EH (cell line): ENCODE data around the gene ETV3.

Experiments
- DNase-seq: peaks from one replicate; pipeline ENCODE4 v3.0.0-alpha.2; 2015; ENCODE audit warnings: low read depth

The ETV3 gene

DNA sequence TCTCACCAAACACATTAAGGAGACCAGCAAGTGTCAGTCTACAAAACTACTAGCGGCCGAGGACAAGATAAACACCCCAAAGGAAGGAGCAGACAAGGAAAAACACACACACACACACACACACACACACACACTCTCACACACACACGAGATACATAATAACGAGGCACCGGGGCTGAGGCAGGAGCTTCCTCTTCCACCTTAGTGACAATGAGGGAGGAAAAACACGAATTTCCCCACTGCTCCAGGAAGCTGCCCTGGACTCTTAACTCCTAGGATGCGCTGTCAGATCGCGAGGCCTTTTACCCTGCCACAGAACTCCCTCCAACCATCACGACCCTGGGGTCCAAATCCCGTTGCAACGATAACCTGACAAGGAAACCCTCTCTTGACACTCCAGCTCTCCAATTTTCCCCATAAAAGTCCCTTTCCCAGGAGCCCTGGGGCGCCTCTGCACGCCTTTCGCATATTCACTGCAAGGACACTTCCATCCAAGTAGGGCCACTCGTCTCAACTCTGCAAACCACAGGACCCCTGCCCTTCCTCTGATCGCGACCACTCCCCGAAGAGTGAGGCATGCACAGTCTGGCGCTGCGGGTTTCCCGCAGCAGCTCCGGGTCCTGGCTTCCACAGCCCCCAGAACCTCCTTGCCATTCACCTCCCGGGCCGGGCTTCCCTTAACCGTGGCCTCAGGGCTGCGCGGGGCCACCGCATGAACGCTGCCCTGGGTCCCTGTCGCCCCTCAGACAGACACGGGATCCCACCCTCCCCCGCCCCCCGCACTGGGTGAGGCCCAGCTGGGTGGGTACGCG, 581 bp downstream of the ETV3 start:
- DNase-seq, result peak; percentile 36

GRCh38 chr1:157137046-157137407, 1.2 kb downstream of the ETV3 start:
- peak; percentile 52 for DNase-seq

- no peak for DNase-seq
Observed at GRCh38 chr1:157136133-157136532, 2.1 kb downstream of the ETV3 start.

DNA sequence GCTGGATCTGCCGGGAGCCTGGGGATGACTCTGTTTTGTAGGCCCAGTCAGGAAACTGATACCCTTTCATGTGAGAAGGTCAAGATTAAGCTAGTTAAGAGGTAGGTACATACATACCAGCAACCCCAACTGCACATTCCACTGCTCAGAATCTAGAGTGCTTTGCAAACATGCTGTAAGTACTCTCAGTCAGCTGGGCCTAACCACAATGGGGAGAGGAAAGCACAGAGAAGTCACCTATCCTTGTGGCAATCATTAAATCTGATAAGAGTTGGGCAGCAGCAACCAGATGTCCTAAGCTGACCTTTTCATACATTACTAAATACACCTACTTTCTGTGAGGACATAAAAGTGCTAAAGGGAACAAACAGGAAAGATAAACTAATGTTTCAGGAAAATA, 2.5 kb downstream of the ETV3 start:
- no peak for DNase-seq

DNA sequence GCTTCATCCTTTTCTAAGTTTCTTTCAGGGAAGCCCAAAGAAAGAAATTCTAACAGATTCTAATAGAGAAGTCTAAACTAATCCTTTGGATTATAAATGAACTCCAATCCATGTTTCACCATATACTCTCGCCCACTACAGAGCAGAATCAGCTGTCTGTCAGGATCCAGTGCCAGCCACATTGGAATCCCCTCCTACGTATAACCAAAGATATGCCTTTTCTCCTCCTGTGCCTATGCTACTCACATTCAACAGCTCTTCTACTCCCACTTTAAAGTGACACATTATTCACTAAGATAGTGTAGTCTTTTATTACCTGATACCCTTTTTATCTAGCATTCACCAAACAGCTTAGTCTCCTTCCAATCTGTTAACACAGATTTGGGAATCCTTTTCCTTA, 3.1 kb downstream of the ETV3 start:
- DNase-seq, result no peak

GRCh38 chr1:157134442-157134841, 3.8 kb downstream of the ETV3 start:
- DNase-seq, result no peak

- DNase-seq, result no peak
Observed at GRCh38 chr1:157133426-157133825, 4.8 kb downstream of the ETV3 start.

DNA sequence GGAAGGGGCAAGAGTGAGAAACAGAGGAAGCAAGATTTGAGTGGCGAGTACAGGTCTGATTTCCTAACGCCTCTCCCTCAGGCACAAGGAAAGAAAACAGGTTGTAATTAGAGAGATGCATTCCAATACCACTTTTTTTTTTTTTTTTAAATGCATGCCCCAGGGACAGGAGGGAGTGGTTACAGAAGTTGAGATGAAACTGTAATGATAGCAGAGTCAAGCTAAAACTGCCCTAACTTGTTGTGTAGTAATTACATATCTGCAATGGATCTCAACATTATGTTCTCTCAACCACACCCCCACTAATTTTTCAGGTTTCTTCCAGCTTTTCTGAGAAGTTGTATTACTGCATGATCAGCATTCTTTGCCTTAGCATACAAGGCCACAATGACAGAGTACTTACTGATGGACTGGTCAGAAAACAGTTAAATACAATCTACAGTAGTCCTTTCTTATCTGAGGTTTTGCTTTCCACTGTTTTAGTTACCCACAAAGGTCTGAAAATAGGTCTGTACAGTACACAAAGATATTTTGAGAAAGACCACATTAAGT, 5.5 kb downstream of the ETV3 start:
- DNase-seq, result no peak

- no peak for DNase-seq
Observed at GRCh38 chr1:157132111-157132510, 6.1 kb downstream of the ETV3 start.

GRCh38 chr1:157131281-157131680, 6.9 kb downstream of the ETV3 start:
- DNase-seq, result no peak

GRCh38 chr1:157124855-157125254, 13.3 kb downstream of the ETV3 start:
- DNase-seq, result no peak

GRCh38 chr1:157119448-157119847, 18.7 kb downstream of the ETV3 start:
- no peak for DNase-seq

- DNase-seq, result no peak
Observed at GRCh38 chr1:157119008-157119407, 19.2 kb downstream of the ETV3 start.

DNA sequence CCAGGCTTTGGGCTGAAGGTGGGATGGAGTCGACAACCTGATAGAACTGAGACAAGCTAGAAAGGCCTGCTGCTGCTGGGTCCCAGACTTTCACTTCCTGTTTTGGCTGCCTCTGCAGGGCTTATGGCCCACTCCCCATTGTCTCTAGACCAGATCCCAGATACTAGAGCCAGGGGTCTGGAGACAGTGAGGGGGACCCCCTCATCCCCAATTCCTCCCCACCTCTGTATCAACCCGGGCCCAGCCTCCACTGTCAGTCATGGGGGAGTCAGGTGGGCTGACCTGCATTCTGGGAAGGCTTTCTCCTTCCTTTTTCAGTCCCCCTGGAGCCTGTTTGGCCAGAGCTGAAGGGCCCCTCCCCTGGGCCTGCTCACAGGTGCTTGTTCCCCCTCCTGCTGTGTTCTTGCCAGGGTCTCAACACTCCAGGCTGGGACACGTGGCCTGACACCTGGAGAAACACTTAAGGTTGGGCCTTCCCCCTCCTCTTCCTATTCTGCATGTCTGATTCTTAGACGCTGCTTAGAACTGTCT, 20.6 kb downstream of the ETV3 start:
- DNase-seq, result no peak

DNA sequence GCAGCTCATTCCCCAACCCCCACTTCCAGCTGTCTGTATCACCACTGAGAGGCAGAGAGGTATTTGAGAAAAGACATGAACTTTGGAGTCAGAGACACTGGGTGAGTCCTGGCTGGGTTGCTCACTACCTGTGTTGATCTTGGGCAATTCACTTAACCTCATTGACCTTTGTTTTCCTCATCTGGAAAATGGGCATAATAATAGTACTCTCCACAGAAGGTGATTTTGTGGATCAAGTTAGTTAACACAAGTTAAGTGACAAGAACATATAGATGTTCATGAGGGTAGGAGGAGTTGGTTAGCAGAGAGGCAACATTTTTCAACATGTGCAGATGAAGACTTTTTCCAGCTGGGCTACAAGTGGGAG, 21.5 kb downstream of the ETV3 start:
- no peak for DNase-seq

DNA sequence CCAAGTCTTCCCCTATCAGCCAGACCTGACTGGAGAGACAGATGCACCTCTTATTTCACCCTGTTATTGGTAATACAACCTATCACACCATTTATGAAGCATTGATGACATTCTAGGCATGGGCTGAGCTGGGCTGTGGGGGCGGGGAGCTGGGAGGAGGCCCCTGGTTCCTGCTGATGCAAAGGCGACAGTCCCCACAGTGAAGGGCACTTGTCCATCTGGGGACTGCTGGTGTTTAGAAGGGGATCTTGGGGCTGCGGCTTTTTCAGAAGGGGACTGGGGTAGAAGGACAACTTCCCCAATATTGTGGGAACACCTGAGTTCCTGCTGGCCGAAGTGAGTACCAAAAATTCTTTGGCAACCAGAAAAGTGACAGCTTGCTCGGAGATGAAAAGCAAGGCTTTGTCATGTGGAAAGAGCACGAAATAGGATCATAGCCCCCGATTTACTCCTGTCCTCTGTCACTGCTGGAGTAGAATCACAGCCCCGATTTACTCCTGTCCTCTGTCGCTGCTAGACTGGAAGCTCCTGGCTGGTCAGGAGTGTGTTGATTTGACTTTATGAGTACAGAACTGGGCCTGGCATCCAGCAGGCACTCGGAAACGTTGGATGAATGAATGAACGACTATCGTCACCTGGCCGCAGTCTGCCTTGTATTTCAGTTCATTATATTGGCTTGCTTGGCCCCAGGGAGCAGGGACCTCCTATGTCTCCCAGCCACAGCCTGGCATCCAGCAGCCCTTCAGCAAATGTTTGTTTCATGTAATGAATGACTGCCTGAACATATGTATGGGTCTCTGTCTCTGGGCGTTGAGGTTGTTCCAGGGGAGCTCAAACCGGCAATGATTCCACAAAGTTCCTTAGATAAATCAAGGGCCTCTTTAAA, 22.1 kb downstream of the ETV3 start:
- DNase-seq, result no peak

GRCh38 chr1:157115429-157115838, 22.8 kb downstream of the ETV3 start:
- no peak for DNase-seq

DNA sequence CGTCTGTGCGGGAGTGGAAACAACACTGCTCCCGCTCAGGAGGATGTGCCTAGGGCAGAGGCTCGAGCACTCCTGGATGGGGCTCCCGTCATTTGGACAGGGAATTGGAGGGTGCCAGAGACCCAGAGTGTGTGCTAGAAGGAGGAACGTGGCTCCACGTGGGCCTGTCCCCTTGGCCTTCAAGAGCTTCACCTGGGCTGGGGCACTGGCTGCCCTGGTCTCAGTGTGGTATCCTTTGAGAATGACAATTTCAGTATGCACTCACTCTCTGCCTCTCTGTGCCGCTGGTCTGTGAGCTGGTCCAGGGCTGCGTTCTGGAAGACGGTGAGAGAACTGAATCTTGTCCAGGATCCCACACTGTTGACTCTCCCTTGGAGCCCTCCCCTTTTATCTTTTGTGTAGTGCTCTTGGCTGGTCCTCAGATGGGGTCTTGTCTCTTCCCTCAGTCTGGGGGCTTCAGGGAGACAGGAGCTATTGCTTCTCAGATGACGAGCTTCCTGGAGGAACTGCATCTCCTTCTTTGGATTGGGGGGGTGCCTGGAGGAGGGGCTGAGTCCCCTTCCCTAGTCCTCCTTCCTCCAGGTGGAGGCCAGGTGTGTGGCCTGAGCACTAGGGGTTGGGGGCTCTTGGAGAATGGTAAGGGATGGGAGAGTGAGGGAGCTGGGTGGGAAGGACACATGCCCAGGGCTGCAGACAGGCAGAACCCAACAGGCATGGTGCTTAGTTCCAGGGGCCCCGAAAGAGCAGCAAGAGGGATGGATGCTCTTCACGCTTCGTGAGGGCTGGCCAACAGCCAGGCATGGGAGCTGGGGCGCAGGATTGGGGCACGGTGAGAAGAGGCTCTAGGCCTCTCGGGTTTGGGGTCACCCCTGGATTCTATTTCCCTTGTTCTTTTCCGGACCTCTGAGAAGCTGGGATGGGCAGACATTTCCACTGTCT, 23.7 kb downstream of the ETV3 start:
- DNase-seq, result no peak

GRCh38 chr1:157113631-157114030, 24.6 kb downstream of the ETV3 start:
- DNase-seq, result no peak

DNA sequence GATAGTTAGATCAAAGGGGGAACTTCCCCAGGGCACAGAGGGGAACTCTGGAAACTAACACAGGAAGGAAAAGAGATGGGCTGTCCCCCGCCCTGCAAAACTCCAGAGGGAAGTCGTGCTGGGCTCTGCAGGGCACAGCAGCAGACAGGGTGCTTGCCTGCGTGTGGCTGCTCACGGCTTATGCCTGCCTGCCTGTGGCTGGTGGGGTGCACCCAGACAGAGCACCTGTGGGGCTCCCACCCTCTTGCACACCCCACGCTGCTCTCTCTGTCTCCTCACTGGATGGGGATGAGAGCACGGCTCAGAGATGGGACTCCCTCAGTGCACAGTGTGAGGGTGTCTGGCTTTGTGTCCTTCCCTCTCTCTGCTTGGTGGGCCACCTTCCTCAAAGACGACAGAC, 25.1 kb downstream of the ETV3 start:
- no peak for DNase-seq

DNA sequence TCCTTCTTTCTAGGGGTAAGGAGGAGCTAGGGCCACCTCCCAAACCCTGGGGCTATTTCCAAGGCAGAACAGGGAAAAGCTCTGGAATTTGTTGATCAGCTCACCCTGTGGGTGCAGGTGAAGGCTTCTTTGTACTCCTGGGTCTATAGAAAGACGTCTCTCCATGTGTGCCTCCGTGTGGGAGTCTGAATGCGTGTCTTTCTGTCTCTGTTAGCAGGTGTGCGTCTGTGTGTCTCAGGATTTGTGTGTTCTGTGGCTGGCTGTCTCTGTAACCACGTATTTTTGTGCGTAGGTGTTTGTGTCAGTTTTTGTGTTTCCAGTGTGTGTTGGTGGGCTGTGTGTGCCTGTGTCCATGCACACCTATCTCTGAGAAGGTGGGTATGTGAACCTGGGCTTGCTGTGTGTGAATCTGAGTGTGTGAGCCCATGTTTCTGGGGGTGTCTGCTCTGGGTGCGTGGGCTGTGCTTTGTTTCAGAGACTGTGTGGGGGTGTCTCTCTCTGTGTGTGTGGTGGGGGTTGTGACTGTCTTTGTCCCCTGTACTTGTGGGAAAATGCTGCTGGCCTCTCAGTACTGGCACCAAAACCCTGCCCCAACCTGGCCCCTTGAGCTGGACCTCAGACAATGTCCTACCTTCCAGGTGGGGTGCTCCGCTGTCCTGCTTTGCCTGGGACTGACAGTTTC, 25.9 kb downstream of the ETV3 start:
- no peak for DNase-seq
